Sigmoid colon (tissue), 7 donors: ENCODE measurements around the gene CDC20. TPM values are rescaled to one million over a fixed set of nuclear protein-coding genes. Genes with fewer than 3 reads are reported as not detected.

Experiments
- DNase-seq: peaks from one replicate; pipeline ENCODE4 v3.0.0-alpha.2; 2019
- H3K27ac ChIP-seq, 4 donors: fragments of 200-600 bp; sonication (generic); one replicate each; pipeline ENCODE4 v1.5.1; 2016 to 2019; ENCODE audit warnings: mild to moderate bottlenecking in 1 of 4
- H3K27me3 ChIP-seq, 3 donors: fragments of 200-600 bp; sonication (generic); one replicate each; pipeline ENCODE4 v1.5.1; 2019; ENCODE audit warnings: mild to moderate bottlenecking in 1 of 3
- H3K36me3 ChIP-seq, 4 donors: fragments of 200-600 bp; sonication (generic); one replicate each; pipeline ENCODE4 v1.5.1; 2016 to 2019
- H3K4me1 ChIP-seq, 4 donors: fragments of 200-600 bp; sonication (generic); one replicate each; pipeline ENCODE4 v1.5.1; 2017 to 2019
- H3K4me3 ChIP-seq, 4 donors: fragments of 200-600 bp; sonication (generic); one replicate each; pipeline ENCODE4 v1.5.1; 2017 to 2019; ENCODE audit warnings: mild to moderate bottlenecking in 2 of 4, moderate library complexity in 1 of 4
- H3K9me3 ChIP-seq, 4 donors: fragments of 200-600 bp in 3 of 4; sonication (generic) in 3 of 4; one replicate each; pipeline versions ENCODE4 v1.5.1 to v1.6.1; 2013 to 2019
- EP300 ChIP-seq, 4 donors: sonication (generic); formaldehyde crosslinking; IDR thresholded peaks; one replicate each; pipeline ENCODE4 v1.6.1; 2017; ENCODE audit warnings: antibody characterized with exemption in 4 of 4
- POLR2A ChIP-seq, 2 donors: fragments of 450-650 bp; IDR thresholded peaks; one replicate each; pipeline ENCODE4 v1.6.1; 2016; ENCODE audit warnings: antibody characterized with exemption in 2 of 2, mild to moderate bottlenecking in 2 of 2, moderate library complexity in 2 of 2
- POLR2AphosphoS5 ChIP-seq, 4 donors: sonication (generic); formaldehyde crosslinking; IDR thresholded peaks; one replicate each; pipeline ENCODE4 v1.6.1; 2017; ENCODE audit warnings: antibody characterized with exemption in 4 of 4
- whole genome bisulfite sequencing, 2 donors: extraction: QIAGEN DNeasy Blood & Tissue Kit; methylation state at CpG; one replicate each; pipeline ENCODE4 v1.1.7; 2013; 5-methylcytosine and 5-hydroxymethylcytosine counted together
- intact Hi-C: fragments of 100-400 bp; cut with DNase I; formaldehyde crosslinking; loops from one replicate; pipeline ENCODE4 v1.15.1; 2023
- polyA plus RNA-seq, 3 donors: library from polyadenylated mRNA; stranded (reverse); fragments of 200-250 nt; gene quantifications; one replicate each; pipeline ENCODE4 v1.2.3, GENCODE V29; 2013
- total RNA-seq, 4 donors: library from RNA; depleted of rRNA; stranded (reverse); fragments of >200 nt; gene quantifications; one replicate each; pipeline ENCODE4 v1.1.0, GENCODE V29; 2016
- TF ChIP-seq, protein P1 (sequence below), 4 experiments: fragments of 450-650 bp in 3 of 4; fragments of 200-600 bp in 1 of 4; IDR thresholded peaks; one replicate each; pipeline ENCODE4 v1.5.1; 2016 to 2019; ENCODE audit warnings: antibody characterized with exemption in 4 of 4, mild to moderate bottlenecking in 3 of 4, moderate library complexity in 2 of 4
- donor health status: healthy with polysubstance abuse.
- donor health status: Bipolar disorder and iron deficiency.
- donor health status: healthy.

The CDC20 gene
- total and polyA plus RNA-seq, 7 donors = 0.66 to 65.7 (median 3.4) TPM

DNA sequence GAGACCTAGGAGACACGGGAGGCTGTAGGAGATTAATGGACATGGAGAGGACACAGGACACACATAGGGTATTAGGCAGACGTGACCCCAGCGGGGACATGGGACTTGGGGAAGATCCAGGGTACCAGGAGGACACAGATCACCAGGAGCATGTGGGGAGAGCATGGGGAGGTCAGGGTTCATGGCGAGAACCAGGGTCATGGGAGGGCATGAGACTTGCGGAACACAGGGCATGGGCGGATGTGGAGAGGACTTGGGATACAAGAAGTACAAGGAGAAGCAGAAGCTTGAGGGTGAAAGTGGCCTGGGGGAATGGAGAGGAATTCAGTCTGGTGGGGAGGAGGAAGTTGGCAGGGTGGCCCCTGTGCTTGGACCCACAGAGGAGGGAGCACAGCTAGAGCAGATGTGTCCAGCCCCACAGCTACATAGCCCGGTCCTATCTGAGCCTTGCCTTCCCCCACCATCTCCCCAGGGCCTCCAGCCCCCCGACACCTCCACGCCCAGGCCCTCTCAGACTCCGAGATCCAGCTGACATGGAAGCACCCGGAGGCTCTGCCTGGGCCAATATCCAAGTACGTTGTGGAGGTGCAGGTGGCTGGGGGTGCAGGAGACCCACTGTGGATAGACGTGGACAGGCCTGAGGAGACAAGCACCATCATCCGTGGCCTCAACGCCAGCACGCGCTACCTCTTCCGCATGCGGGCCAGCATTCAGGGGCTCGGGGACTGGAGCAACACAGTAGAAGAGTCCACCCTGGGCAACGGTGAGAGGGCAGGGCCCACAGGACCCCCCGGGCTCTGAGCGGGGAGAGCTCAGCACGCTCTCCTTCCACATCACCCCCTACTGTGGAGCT lies 45.9 kb upstream of the CDC20 start:
- WGBS, 2 donors = 94 to 96% methylated on average over 24 of the region's 24 CpGs

GRCh38 chr1:43313771-43314170 lies 45.0 kb upstream of the CDC20 start:
- Histone ChIP-seq H3K27ac (no peak overlapping the region), H3K36me3 (no peaks in the 10 kb centered on the region), H3K9me3 (no peaks in the 10 kb centered on the region), H3K4me1 (no peaks in the 10 kb centered on the region), H3K27me3 (no peaks in the 10 kb centered on the region), H3K4me3 (no peak overlapping the region)
- 28 to 74% methylated on average over 10 of the region's 10 CpGs for WGBS, 2 donors
- intact Hi-C loops = no loop called here
- DNase-seq = no peak
- no peak for TF ChIP-seq EP300 (IDR thresholded peaks at IDR 0.05)
- TF ChIP-seq, protein P1, sequence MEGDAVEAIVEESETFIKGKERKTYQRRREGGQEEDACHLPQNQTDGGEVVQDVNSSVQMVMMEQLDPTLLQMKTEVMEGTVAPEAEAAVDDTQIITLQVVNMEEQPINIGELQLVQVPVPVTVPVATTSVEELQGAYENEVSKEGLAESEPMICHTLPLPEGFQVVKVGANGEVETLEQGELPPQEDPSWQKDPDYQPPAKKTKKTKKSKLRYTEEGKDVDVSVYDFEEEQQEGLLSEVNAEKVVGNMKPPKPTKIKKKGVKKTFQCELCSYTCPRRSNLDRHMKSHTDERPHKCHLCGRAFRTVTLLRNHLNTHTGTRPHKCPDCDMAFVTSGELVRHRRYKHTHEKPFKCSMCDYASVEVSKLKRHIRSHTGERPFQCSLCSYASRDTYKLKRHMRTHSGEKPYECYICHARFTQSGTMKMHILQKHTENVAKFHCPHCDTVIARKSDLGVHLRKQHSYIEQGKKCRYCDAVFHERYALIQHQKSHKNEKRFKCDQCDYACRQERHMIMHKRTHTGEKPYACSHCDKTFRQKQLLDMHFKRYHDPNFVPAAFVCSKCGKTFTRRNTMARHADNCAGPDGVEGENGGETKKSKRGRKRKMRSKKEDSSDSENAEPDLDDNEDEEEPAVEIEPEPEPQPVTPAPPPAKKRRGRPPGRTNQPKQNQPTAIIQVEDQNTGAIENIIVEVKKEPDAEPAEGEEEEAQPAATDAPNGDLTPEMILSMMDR (IDR thresholded peaks at IDR 0.05) = no peak
- no peak for TF ChIP-seq POLR2A (IDR thresholded peaks at IDR 0.05)
- TF ChIP-seq POLR2AphosphoS5 (IDR thresholded peaks at IDR 0.05) = no peak

More for the DNA sequence above, 45.9 kb upstream of the CDC20 start:
- no peaks in the 10 kb centered on the region for H3K9me3 ChIP-seq
- no peaks in the 10 kb centered on the region for H3K4me1 ChIP-seq
- intact Hi-C loops = no loop called here
- no peak for DNase-seq
- TF ChIP-seq EP300 (IDR thresholded peaks at IDR 0.05) (no peak), POLR2A (IDR thresholded peaks at IDR 0.05) (no peak), POLR2AphosphoS5 (IDR thresholded peaks at IDR 0.05) (no peak)
- TF ChIP-seq, protein P1 (IDR thresholded peaks at IDR 0.05) = no peak
- H3K36me3 ChIP-seq = no peaks in the 10 kb centered on the region
- H3K4me3 ChIP-seq = no peak overlapping the region
- H3K27ac ChIP-seq = no peak overlapping the region
- no peaks in the 10 kb centered on the region for H3K27me3 ChIP-seq

- TF ChIP-seq, protein P1 (IDR thresholded peaks at IDR 0.05) = no peak
- TF ChIP-seq POLR2AphosphoS5 (IDR thresholded peaks at IDR 0.05) = no peak
- no peak for TF ChIP-seq EP300 (IDR thresholded peaks at IDR 0.05)
- TF ChIP-seq POLR2A (IDR thresholded peaks at IDR 0.05) = no peak
- peak; percentile 19 for DNase-seq
- Histone ChIP-seq H3K27ac (no peak overlapping the region), H3K4me1 (no peaks in the 10 kb centered on the region), H3K27me3 (no peaks in the 10 kb centered on the region), H3K36me3 (no peaks in the 10 kb centered on the region), H3K9me3 (no peaks in the 10 kb centered on the region), H3K4me3 (no peak overlapping the region)
- 95 to 96% methylated on average over 5 of the region's 5 CpGs for WGBS, 2 donors
- intact Hi-C loops = no loop called here
Observed at GRCh38 chr1:43314233-43314632, 44.5 kb upstream of the CDC20 start.

GRCh38 chr1:43315481-43315880 lies 43.3 kb upstream of the CDC20 start:
- Histone ChIP-seq H3K9me3 (no peaks in the 10 kb centered on the region), H3K4me1 (no peaks in the 10 kb centered on the region), H3K27ac (no peak overlapping the region), H3K4me3 (no peak overlapping the region), H3K36me3 (no peaks in the 10 kb centered on the region), H3K27me3 (no peaks in the 10 kb centered on the region)
- peak; percentile 4 for DNase-seq
- 90 to 94% methylated on average over 3 of the region's 3 CpGs for WGBS, 2 donors
- intact Hi-C loops = no loop called here
- TF ChIP-seq, protein P1 (IDR thresholded peaks at IDR 0.05) = no peak
- TF ChIP-seq POLR2AphosphoS5 (IDR thresholded peaks at IDR 0.05) (no peak), POLR2A (IDR thresholded peaks at IDR 0.05) (no peak), EP300 (IDR thresholded peaks at IDR 0.05) (no peak)
